Measurements from ENCODE around the gene EPS8L1. TPM values are rescaled to one million over a fixed set of nuclear protein-coding genes. Genes with fewer than 3 reads are reported as not detected.

EPS8L1 gene
- total RNA-seq, 1 donor = 0.84 TPM

DNA sequence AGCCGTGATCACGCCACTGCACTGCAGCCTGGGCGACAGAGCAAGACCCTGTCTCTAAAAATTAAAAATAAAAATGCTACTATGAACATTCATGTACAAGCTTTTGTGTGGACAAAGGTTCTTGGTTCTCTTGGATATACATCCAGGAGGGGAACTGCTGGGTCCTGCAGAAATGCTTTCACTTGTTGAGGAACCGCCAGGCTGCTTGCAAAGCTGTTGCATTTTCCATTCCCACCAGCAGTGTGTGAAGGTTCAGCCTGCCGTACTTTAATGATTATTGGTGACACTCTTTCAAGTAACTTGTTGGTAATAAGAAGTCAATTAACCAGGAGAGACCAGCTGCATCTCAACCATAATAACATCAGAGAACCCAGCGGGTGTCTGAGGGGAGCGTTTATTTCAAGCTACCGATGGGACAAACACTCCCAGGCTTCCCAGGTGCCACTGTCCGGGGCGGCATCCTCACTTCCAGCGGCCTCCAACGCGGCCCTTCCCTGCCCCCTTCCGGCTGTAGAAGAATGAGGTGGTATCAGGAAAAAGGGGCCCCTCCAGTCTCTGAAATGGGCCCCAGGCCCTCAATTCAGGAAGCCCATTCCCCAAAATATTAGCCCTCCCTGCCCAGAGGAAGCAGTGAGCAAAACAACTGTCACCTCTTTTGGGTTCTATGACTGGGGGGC is 56.9 kb downstream of the EPS8L1 start:
- H3K9me3 ChIP-seq (ENCODE audit: low read depth, low read length) = no peaks in the 10 kb centered on the region
- no peak overlapping the region for H3K4me3 ChIP-seq (ENCODE audit: low read length)
- no peaks in the 10 kb centered on the region for H3K4me1 ChIP-seq (ENCODE audit: insufficient read depth, low read length)
- H3K27me3 ChIP-seq (ENCODE audit: insufficient read depth, low read length) = peaks cover 7% of the 10 kb centered on the region

GRCh38 chr19:55133639-55134444 is 58.2 kb downstream of the EPS8L1 start:
- no peaks in the 10 kb centered on the region for H3K4me1 ChIP-seq (ENCODE audit: insufficient read depth, low read length)
- no peak overlapping the region for H3K4me3 ChIP-seq (ENCODE audit: low read length)
- peaks cover 7% of the 10 kb centered on the region for H3K27me3 ChIP-seq (ENCODE audit: insufficient read depth, low read length)
- H3K9me3 ChIP-seq (ENCODE audit: low read depth, low read length) = no peaks in the 10 kb centered on the region

DNA sequence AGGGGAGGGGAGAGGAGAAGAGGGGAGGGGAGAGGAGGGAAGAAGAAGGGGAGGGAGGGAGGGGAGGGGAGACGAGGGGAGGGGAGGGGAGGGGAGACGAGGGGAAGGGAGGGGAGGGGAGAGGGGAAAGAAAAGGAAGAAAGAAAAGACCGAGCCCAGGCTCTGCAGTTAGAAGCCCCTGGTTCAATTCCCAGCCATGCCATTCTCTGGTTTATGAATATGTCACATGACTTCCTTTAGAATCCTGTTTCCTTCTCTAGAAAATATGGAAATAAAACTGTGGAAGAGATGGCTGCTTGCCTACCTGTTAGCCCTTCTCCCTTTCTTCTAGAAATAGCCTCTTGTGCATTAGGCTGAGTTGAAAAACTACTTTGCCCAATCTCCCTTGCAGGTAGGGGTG is 59.1 kb downstream of the EPS8L1 start:
- Histone ChIP-seq H3K4me1 (ENCODE audit: insufficient read depth, low read length) (no peaks in the 10 kb centered on the region), H3K9me3 (ENCODE audit: low read depth, low read length) (no peaks in the 10 kb centered on the region), H3K4me3 (ENCODE audit: low read length) (no peak overlapping the region), H3K27me3 (ENCODE audit: insufficient read depth, low read length) (peaks cover 7% of the 10 kb centered on the region)

DNA sequence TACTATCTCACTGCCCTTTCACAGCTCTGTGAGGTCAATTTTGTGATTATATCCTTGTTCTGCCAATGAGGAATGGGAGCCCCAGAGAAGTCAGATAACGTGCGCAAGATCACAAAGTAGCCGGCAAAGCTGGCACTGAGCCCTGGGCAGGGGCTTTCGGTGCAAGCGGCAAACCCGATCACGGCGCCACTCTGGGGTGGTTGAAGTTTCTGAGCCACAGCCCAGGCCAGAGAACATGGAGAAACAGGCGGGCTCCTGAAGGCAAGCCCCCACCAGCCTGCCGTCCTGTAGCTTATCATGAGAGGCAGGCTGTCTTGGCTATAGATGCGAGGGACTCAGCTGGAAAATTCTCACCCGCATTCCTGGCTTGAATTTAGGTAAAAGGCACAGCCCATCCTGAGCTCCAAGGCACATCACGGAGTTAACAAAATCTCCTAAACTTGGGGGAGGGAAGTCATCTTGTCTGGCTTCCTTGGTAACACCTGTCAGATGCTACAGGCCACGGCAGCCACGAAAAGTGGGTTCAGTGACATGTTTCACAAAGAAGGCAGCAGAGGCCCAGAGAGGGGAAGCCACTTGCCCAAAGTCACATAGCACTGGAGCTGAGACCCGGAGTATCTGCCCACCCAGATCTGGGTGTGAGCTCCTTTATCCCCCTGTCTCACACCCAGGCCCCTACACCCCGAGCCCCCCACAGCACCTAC is 60.9 kb downstream of the EPS8L1 start:
- peaks cover 3% of the 10 kb centered on the region for H3K27me3 ChIP-seq (ENCODE audit: insufficient read depth, low read length)
- no peak overlapping the region for H3K4me3 ChIP-seq (ENCODE audit: low read length)
- H3K9me3 ChIP-seq (ENCODE audit: low read depth, low read length) = no peaks in the 10 kb centered on the region
- H3K4me1 ChIP-seq (ENCODE audit: insufficient read depth, low read length) = no peaks in the 10 kb centered on the region

Other genes with a start within 250 kb of the EPS8L1 start
- 0.21 TPM for gene KIR2DS4, start 243.2 kb upstream of the EPS8L1 start, total RNA-seq
- 0.84 TPM for gene KIR3DL2, start 225.4 kb upstream of the EPS8L1 start, total RNA-seq
- 91.3 TPM for gene FCAR, start 201.6 kb upstream of the EPS8L1 start, total RNA-seq
- gene NCR1, start 169.7 kb upstream of the EPS8L1 start, total RNA-seq = 10.4 TPM
- gene NLRP7, start 128.3 kb upstream of the EPS8L1 start, total RNA-seq = 0.10 TPM
- 2.4 TPM for gene NLRP2, start 109.5 kb upstream of the EPS8L1 start, total RNA-seq
- gene GP6, start 37.6 kb upstream of the EPS8L1 start, total RNA-seq = 3.3 TPM
- gene RDH13, start 12.7 kb upstream of the EPS8L1 start, total RNA-seq = 6.8 TPM
- gene PPP1R12C, start 41.8 kb downstream of the EPS8L1 start, total RNA-seq = 45.8 TPM
- gene TNNT1, start 73.3 kb downstream of the EPS8L1 start, total RNA-seq = 9.7 TPM
- not detected for gene TNNI3, start 81.9 kb downstream of the EPS8L1 start, total RNA-seq
- 0.52 TPM for gene DNAAF3, start 90.7 kb downstream of the EPS8L1 start, total RNA-seq
- 0.63 TPM for gene SYT5, start 104.4 kb downstream of the EPS8L1 start, total RNA-seq
- gene PTPRH, start 133.6 kb downstream of the EPS8L1 start, total RNA-seq = not detected
- 2.0 TPM for gene TMEM86B, start 152.9 kb downstream of the EPS8L1 start, total RNA-seq
- gene PPP6R1, start 183.1 kb downstream of the EPS8L1 start, total RNA-seq = 62.5 TPM
- gene HSPBP1, start 204.2 kb downstream of the EPS8L1 start, total RNA-seq = 7.9 TPM
- gene BRSK1, start 208.1 kb downstream of the EPS8L1 start, total RNA-seq = 0.52 TPM
- 2.0 TPM for gene TMEM150B, start 249.5 kb downstream of the EPS8L1 start, total RNA-seq